Tongue (tissue), 2 donors: Measurements from ENCODE around the gene TMEM163. TPM values are rescaled to one million over a fixed set of nuclear protein-coding genes. Genes with fewer than 3 reads are reported as not detected.
"Not testable (repeated sequence)": the region's sequence is repeated elsewhere in the genome, so short reads cannot be mapped to it uniquely, and the experiment has no call there.

Source experiments
- DNase-seq: peaks from one replicate; pipeline ENCODE4 v3.0.0-alpha.2; 2015
- total RNA-seq: library from RNA; depleted of rRNA; stranded (reverse); fragments of >200 nt; gene quantifications from one replicate; pipeline ENCODE4 v1.2.3, GENCODE V29; 2014

Gene TMEM163
- total RNA-seq, 1 donor from 2014 or later, result 0.72 TPM

DNA sequence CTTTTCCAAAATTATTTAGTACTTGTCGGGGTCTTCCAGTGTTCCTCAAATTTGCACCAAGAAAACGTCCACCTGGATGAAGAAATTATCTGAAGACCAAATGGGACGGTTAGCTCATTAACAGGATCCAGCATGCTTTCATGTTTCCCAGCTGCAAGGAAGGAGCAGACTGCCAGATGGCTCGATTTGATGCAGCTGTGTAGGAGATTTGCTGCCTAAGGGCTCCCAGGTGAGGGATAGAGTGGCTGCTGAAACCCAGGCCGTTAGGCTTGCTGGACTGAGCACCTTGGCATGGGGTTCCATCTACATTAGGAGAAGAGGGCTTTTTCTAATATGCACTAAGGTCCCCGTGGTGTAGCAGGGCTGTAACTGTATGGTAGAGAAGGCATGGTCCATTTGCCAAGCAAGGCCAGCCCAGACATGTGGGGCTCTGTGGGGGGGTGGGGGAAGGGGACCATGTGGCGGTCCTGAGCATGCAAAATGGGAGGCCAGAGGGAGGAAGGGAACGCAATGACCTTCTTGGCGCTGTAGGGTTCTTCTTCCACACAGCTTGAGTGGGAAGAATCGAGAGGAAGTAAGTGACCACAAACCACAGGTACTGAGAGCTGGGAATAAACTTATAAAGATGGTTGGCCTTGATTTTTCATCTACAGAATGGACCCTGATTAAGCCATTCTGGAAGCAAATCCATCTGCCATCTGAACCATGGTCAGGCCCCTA is 144.0 kb downstream of the TMEM163 start:
- DNase-seq, result peak; percentile 33

DNA sequence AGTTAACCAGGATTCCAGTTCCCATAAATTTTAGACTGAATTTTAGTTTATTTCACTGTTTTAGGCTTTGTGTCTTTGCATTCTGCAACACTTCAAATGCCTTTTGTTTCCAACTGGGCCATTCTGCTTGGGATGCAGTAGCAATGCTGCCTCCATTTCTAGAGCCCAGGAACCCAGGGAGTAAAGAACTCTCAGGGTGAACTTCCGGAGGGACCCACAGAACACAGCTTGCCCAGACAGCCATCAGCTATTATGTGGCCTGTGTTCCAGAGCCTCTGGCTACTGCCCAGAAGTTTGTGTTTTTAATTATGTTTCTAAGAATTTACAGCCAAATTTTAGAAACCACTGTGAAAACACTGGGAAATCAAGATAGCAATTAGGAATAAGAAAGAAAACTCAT is 145.1 kb downstream of the TMEM163 start:
- no peak for DNase-seq

DNA sequence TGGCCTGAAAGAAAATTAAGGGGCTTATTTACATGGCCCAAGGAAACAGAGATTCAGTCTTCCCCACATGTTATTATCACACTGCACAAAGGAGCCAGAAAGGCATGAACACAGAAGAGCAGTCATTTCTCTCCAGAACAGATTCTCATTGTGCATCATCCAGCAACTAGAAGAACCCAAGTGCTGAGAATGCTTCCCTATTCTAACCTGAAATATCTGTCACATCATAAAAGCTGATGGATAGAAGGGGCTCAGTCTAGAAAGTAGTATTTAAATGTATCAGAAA is 145.8 kb downstream of the TMEM163 start:
- DNase-seq, result no peak

DNA sequence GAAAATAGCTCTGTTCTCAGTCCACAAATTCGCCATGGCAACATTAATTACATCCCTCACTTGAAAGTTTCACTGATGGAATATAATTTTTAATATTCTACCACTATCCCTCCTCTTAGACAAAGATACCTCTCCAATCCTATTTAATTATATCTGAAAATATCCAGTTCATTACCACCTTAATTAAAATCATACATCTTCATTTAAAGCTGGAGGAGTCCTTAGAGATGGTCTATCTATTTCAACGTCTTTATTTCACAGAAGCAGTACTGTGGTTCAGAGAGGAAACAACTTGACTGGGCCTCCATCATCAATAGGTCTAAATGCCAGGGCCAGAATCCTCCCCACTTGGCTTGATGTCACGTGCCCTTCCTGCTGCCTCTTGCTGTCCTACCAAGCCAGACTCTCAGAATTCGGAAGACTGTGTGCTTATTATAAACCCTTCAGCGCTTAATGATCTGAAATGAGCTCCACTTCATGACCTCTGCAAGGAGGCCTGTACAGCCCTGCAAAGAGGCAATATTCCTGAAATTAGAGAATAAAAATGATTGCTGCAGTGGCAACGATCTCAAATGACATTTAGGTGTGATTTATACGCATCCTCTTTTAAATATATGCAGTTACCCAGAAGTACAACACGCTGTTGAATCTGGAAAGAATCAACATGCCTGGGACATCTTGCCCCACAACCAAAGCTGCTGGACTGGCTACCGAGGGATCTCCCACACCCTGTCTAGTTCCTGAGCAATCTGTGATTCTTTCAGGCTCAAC is 146.3 kb downstream of the TMEM163 start:
- no peak for DNase-seq

DNA sequence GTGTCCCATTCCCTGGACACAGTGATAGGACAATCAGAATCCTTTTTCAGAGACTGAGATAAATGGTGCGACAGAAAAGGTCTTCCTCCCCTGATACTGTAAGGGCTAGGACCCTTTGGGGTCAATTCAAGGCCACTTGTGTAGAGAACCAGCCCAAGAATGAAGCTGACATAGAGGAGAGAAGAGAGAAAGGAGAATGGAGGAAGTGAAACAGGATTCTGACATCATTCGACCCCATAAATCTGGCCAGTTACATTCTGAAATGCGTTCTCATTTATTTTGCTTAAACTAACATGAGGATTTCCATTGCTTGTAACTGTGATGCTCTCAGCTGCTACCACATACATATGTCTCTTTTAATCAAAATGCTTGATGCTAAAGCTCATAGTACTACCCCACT is 148.1 kb downstream of the TMEM163 start:
- no peak for DNase-seq

DNA sequence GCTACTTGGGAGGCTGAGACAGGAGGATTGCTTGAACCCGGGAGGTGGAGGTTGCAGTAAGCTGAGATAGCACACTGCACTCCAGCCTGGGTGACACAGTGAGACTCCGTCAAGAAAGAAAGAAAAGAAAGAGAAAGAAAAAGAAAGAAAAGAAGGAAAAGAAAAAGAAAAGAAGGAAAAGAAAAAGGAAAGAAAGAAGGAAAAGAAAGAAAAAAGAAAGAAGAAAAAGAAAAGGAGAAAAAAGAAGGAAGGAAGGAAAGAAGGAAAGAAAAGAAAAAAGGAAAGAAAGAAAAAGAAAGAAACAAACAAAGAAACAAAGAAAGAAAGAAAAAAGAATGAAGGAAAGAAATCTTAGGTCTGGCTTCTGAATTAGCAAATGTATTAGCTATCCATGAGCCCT is 150.4 kb downstream of the TMEM163 start:
- no peak for DNase-seq

DNA sequence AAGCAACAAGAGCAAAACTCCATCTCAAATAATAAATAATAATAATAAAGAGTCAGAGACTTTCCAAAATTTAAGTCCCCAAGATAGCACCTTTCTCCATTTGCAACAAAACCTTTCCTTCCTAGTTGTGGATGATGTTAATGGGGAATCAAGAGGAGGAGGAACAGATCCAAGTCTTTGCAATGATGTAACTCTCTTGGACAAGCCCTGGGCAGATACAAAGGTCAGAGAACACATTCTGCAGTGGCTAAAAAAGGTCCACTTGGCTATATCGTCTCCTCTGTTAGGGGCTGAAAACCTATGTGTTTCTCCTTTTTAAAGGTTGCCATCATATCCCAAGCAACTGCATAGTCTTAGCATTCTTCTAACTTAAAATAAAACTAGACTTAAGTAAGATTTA is 151.1 kb downstream of the TMEM163 start:
- DNase-seq, result no peak

DNA sequence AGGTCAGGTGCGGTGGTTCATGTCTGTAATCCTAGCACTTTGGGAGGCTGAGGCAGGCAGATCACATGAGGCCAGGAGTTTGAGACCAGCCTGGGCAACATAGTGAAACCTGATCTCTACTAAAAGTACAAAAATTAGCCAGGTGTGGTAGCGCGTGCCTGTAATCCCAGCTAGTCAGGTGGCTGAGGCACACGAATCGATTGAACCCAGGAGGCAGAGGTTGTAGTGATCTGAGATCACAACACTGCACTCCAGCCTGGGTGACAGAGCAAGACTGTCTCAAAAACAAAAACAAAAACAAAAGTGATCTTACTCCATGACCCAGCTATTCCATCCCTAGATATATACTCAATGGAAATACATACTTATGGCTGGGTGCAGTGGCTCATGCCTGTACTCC is 153.8 kb downstream of the TMEM163 start:
- DNase-seq, result not testable (repeated sequence)

DNA sequence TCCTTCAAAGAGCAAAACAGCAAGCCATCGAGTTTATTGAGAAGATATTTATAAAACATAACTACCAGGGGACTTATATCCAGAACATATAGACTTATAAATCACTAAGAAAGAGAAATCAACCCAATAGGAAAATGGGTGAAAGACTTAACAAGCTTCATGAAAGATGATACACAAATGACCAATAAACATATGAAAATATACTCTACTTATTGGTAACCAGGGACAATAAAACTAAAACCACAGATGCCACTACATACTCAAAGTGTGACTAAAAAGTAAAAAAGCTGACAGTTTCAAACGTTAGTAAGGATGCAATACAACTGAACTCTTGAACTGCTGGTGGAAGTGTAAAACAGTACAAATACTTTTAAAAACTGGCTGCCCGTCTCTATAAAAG is 154.3 kb downstream of the TMEM163 start:
- no peak for DNase-seq

DNA sequence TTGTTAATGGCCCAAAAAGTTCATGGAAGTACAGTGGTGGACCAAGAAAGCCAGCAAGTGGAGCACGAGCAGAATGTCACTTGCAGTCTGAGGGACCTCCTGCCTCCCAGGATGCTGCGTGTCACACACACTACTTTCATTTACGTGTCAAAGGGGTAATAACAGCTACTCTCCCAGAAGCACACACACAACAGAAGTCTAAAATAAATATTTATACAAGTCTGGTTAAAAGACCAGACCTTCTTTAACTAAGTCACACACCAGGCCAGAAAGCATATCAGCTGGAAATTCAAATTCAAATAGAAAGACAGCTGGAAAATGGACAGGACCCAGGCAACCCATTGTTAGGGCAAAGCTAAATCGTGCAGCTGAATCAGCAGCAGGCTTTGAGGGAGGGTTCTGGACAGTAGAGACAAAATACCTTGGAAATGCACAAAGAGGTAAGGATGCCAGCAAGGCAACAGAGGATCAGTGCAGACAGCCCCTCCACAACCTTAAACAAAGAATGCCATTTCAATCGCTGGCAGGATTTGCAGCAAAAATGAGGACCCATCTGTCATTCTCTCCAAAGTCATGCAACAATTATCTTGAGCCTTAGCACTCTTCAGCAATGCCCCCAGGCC is 160.5 kb downstream of the TMEM163 start:
- DNase-seq, result no peak

DNA sequence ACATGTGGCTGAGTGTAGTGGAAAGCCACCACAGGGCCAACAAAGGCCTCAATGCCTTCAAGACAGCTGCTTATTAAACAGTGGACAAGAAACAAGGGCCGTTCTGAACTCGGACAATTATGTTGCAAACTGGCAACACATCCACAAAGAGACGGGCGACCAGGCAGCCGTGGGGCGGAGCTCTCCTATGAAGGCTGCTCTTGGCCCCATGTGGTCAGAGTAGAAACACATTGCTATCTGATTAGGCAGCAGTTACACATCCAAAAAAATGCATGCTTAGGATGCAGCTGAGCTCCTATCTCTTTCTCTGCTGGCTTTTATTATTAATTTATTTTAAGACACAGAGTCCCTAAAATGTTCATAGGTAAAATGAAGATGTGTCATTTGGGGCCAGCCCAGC is 163.4 kb downstream of the TMEM163 start:
- no peak for DNase-seq

DNA sequence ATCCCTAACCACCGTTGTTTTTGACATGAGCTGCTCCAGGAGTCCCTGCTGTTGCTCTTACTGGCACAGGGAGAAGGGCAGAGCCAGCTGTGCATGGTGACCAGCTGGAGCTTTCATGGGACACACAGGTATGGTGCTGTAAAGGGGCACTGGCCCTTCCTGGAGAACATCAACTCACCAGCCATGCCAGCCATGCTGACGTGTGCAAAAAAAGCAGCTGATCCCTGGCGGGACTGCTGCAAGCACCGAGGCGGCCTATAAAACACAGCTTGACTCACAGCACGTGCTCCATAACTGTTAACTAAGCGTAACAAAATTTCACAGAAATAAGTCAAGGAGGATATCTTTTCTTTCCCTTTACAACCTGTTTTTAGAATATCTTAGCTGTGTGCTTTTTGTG is 165.1 kb downstream of the TMEM163 start:
- peak; percentile 44 for DNase-seq

DNA sequence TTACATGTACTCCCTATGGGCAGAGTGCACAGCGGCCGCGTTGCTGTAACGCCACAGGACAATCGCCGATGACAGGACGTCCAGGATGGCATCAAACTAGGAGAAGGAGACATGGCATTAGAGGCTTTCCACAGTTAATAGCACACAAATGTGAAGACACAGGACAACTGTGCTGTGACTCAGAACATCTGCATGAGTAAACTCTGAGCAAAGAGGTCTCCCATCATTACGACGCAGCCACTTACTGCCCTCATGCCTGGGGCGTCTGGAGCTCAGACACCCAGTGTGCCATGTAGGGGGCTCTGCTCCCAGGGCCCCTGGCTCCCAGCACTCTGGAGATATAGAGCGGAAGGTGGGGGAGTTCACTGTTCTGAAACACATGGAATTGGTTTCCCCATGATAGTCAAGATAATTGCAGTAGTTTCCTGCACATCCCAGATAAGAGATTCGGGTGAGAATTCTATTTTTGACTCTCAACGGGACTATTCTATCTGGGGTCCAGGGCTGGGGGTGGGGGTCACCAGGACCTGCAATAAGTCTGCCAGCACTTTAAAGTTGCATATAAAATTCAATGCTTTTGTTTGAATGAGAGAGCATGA is 168.1 kb downstream of the TMEM163 start:
- no peak for DNase-seq

DNA sequence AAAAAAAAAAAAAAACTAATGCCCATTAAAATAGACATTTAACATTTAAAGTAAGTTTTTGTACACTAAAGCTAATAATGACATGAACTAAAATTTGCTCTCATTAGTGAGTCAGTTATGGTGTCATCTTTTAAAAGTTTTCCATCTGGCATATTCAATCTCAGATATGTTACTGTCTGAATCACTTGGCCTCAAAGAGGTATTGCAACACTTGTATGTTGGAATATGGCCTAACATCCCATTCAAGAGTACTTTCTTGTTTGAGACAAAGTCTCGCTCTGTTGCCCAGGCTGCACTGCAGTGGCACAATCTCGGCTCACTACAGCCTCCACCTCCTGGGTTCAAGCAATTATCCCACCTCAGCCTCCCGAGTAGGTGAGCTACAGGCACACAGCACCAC is 169.7 kb downstream of the TMEM163 start:
- no peak for DNase-seq

DNA sequence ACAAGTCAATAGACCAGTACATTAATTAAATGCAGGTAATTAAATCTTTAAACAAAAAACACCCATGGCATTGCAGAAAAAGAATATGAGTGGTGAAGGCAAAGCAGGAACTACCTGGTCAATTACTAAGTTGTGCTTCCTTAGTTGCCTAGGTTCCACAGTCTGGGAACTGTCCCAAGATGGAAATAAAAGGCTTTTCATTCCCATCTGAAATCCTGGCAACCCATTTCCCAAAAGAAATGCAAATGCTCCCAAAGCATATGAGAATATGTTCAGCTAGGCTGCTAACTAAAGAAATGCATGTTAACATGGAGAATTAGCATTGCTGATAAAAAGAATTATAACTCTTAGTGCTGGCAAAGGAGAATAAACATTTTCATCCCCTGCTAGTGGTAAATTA is 177.8 kb downstream of the TMEM163 start:
- DNase-seq, result peak; percentile 56

DNA sequence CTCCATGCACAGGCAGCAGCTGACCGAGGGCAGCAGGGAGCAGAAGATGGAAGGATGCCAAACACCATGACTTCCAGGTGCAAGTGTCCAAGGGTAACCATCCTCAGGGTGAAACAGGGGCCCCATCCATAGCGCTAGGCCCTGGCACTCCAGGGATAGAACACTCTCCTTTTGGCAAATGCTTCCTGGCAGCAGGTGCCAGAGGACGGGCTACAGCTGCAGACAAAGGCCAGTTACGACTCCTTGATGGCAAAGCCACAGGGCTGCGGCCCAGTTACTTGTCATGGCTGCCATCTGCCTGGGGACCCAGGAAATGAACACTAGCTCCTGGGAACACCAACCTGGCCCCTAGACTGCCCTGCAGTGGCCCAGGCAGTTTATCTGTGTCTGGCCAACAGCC is 178.8 kb downstream of the TMEM163 start:
- DNase-seq, result peak; percentile 43

DNA sequence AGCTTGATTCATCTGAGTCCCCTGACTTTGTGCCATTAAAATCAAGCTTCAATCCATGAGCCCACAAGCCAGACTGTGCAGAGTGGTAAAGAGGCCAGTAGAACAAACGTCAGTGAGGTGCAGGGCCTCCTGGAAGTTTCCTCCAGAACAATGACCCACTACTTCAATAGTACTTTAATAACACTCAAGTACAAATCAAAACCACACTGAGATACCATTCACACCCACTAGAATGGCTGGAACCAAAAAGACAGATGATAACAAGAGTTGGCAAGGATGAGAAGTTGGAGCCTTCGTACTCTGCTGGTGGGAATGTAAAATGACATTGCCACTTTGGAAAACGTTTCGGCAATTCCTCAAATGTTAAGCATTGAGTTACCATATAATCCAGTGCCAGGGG is 181.1 kb downstream of the TMEM163 start:
- no peak for DNase-seq

DNA sequence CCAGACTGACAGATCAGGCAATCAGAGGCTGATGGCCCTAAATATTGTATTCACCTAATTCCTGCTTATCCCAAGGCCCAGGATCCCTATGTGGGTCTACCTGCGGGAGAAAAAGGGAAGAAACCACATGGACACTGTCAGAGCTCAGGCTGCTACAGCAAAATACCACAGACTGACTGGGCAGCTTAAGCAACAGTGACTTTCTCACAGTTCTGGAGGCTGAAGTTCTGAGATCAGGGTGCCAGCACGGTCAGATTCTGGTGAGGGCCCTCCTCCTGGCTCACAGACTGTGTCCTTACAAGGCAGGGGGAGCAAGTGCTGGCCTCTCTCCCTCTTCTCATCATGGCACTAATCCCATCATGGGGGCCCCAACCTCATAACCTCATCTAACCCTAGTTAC is 181.7 kb downstream of the TMEM163 start:
- no peak for DNase-seq

DNA sequence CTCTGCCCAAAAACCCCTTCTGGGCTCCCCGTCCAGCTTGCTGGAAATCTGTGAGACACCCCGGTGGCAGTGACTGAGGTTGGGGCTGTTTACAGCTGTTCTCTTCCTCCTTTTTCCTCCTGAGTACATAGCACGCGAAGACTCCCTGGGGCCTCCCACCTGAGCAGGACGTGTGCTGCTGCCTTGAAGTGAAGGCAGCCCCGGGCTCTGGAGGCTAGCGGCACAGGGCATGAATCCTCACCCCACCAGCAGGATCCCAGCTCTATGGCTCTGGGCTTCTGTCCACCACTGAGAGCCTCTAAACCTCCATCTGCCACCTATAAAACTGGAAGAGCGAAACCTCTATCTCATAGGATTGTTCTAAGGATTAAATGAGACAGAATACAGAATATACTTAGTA is 182.5 kb downstream of the TMEM163 start:
- DNase-seq, result no peak

DNA sequence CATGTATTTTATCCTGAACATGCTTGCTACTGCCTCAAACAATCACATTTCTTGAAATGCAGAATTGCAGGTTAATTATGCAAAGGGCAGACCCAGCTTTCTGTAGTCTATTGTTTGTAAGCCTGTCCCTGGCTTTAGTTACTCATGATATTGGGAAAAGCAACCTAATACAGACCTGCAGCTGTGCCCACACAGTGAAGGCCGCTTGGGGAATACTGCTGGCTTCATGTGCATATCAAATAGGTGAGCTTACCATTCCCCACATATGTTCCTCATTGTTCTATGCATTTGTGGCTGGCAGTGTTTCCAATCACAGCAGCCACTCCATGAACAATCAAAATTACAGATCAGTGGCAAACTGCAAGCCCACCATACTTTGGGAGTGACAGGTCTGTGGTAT is 186.3 kb downstream of the TMEM163 start:
- DNase-seq, result peak; percentile 22

DNA sequence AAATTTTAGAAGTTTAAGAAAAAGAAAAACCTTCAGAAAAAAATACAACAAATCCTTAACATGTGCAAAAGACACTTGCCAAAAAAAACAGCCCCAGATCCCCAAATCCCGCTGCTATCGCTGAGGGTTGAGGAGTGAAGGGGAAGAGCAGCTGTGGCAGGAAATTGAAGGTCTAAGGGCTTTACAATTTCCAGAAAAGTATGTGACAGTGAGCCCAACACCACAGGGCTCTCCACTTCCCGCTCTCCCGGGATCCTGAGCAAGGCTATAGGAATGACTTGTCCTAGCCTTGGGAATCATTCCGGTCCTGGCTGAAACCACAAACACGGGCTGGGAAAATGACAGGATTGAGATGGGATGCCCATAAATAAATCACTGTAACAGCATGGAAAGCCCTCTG is 191.4 kb downstream of the TMEM163 start:
- DNase-seq, result peak; percentile 85

DNA sequence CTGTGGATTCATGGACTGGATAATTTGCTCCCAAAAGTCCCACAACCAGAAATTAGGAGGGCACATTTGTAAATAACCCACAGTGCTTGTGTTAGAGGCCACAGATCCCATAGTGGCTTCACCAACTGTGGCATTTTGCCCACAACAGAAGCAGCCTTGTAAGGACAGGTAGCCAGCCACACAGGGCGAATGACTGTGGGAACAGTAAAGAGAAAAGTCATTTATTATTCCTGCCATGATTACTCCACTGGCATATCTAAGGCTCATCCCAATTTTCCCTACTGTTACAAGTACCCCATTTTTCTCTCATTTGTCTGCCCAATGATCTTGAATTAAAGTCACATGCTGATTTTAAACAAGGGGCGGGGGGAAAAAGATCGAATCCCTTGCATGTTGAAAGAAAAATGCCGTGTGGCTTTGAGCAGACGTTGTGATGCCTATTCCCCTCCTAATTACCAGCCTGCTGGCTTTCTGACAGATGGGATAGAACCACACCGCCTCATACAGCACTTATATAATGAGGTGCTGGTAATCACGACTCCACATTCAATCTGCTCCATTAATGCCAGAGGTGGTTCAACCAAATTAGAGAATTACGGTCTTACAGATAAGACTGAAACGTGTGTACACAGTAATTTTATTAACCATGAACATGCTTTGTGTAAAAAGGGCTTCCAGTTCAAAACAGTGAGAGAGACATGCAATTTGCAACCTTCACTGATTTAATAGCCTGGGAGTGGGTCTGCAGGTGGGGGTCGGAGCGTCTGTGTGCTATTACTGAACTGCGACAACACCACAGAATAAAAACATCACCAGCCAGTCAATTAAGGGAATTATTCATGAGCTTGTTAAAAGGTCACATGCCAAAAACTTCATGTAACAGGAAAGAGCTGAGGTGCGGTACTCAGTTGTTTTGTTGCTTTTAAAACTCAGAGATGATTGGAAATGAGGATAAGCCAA is 196.0 kb downstream of the TMEM163 start:
- peak; percentile 30 for DNase-seq
